IMR-90 (cell line): ENCODE data around the gene UNC13C. TPM values are rescaled to one million over a fixed set of nuclear protein-coding genes. Genes with fewer than 3 reads are reported as not detected.

Source experiments
- ATAC-seq: fragments of 200-7000 bp; cut with Tn5 transposase; 2 replicates; pipeline ENCODE4 v1.9.1; 2020; ENCODE audit warnings: low read depth, mild to moderate bottlenecking, moderate library complexity
- BruUV-seq: library from RNA; stranded (reverse); fragments of 400-500 nt; replicated peaks from 2 replicates; lab custom pipeline; 2021; lab: Mats Ljungman, UMichigan
- CTCF ChIA-PET: fragments of 300-600 bp; formaldehyde crosslinking; extraction: SDS; loops from one replicate; lab custom pipeline; 2021; ENCODE audit warnings: antibody characterized with exemption; lab: Yijun Ruan, JAX
- POLR2A ChIA-PET: fragments of 300-600 bp; sonication (Branson Sonifier 250); formaldehyde crosslinking; loops from one replicate; lab custom pipeline; 2022; ENCODE audit warnings: antibody characterized with exemption; ENCODE audit not compliant: unreplicated experiment; lab: Charles Lee
- DNase-seq: peaks from one replicate; pipeline ENCODE4 v3.0.0; 2013
- H2AFZ ChIP-seq: replicated peaks from 2 replicates; pipeline ENCODE3; 2013; ENCODE audit warnings: low read length, mild to moderate bottlenecking; ENCODE audit not compliant: poor library complexity
- H2AK5ac ChIP-seq: 2 replicates; pipeline ENCODE4 v1.6.1; 2013; ENCODE audit warnings: low read depth, low read length, inconsistent platforms
- H2AK9ac ChIP-seq: replicated peaks from 2 replicates; pipeline ENCODE3; 2013; ENCODE audit warnings: mild to moderate bottlenecking, low read depth, low read length, moderate library complexity; ENCODE audit not compliant: poor library complexity
- H2BK120ac ChIP-seq: 2 replicates; pipeline ENCODE4 v1.6.1; 2013; ENCODE audit warnings: low read depth, low read length, inconsistent platforms
- H2BK15ac ChIP-seq: 3 replicates; pipeline ENCODE4 v1.6.1; 2013; ENCODE audit warnings: low read depth, low read length, inconsistent platforms
- H2BK20ac ChIP-seq: 2 replicates; pipeline ENCODE4 v1.6.1; 2013; ENCODE audit warnings: low read depth, mild to moderate bottlenecking, inconsistent platforms, low read length, moderate library complexity
- H2BK5ac ChIP-seq: 2 replicates; pipeline ENCODE4 v1.6.1; 2013; ENCODE audit warnings: mild to moderate bottlenecking, low read depth, low read length, inconsistent platforms; ENCODE audit not compliant: poor library complexity, severe bottlenecking
- H3K14ac ChIP-seq: replicated peaks from 2 replicates; pipeline ENCODE4 v1.6.1; 2013; ENCODE audit warnings: low read depth, low read length, inconsistent platforms
- H3K18ac ChIP-seq: 2 replicates; pipeline ENCODE4 v1.6.1; 2013; ENCODE audit warnings: low read depth, low read length, control low read depth
- H3K23ac ChIP-seq: 2 replicates; pipeline ENCODE4 v1.6.1; 2013; ENCODE audit warnings: low read depth, low read length, inconsistent platforms
- H3K27ac ChIP-seq: 2 replicates; pipeline ENCODE4 v1.5.1; 2013; ENCODE audit warnings: mild to moderate bottlenecking, control low read depth, low read length; ENCODE audit not compliant: insufficient read depth
- H3K27me3 ChIP-seq: 2 replicates; pipeline ENCODE4 v1.6.1; 2013; ENCODE audit warnings: low read length; ENCODE audit not compliant: control insufficient read depth, insufficient read depth
- H3K36me3 ChIP-seq: 2 replicates; pipeline ENCODE4 v1.6.1; 2013; ENCODE audit warnings: low read length, mixed read lengths; ENCODE audit not compliant: control insufficient read depth, insufficient read depth
- H3K4ac ChIP-seq: 2 replicates; pipeline ENCODE4 v1.6.1; 2013; ENCODE audit warnings: low read depth, low read length, inconsistent platforms
- H3K4me1 ChIP-seq: 2 replicates; pipeline ENCODE4 v1.6.1; 2013; ENCODE audit warnings: low read length, mixed read lengths; ENCODE audit not compliant: control insufficient read depth, insufficient read depth
- H3K4me2 ChIP-seq: 2 replicates; pipeline ENCODE4 v1.6.1; 2013; ENCODE audit warnings: low read depth, mild to moderate bottlenecking, control low read depth, low read length, moderate library complexity
- H3K4me3 ChIP-seq: 2 replicates; pipeline ENCODE4 v1.5.1; 2013; ENCODE audit warnings: low read depth, mild to moderate bottlenecking, control low read depth, low read length, moderate library complexity; ENCODE audit not compliant: insufficient read depth
- H3K56ac ChIP-seq: 2 replicates; pipeline ENCODE4 v1.6.1; 2013; ENCODE audit warnings: low read length, inconsistent platforms; ENCODE audit not compliant: insufficient read depth; ENCODE audit errors: extremely low read depth
- H3K79me1 ChIP-seq, 2 experiments: 2 replicates each; pipeline ENCODE4 v1.6.1; 2013; ENCODE audit warnings: low read length in 2 of 2, inconsistent platforms in 1 of 2, low read depth in 1 of 2
- H3K9ac ChIP-seq: 2 replicates; pipeline ENCODE4 v1.6.1; 2013; ENCODE audit warnings: low read depth, low read length, control low read depth
- H3K9me1 ChIP-seq: 2 replicates; pipeline ENCODE4 v1.6.1; 2013; ENCODE audit warnings: low read length, inconsistent platforms; ENCODE audit not compliant: insufficient read depth
- H3K9me3 ChIP-seq: 2 replicates; pipeline ENCODE4 v1.6.1; 2013; ENCODE audit warnings: low read length; ENCODE audit not compliant: control insufficient read depth, insufficient read depth
- H4K20me1 ChIP-seq: 2 replicates; pipeline ENCODE4 v1.6.1; 2013; ENCODE audit warnings: low read length, inconsistent platforms; ENCODE audit not compliant: insufficient read depth
- H4K5ac ChIP-seq: 2 replicates; pipeline ENCODE4 v1.6.1; 2013; ENCODE audit warnings: mild to moderate bottlenecking, low read depth, low read length, control low read depth
- H4K8ac ChIP-seq, 2 experiments: 2 replicates each; pipeline ENCODE4 v1.6.1; 2013; ENCODE audit warnings: low read depth in 2 of 2, low read length in 2 of 2, control low read depth in 1 of 2, inconsistent platforms in 1 of 2
- H4K91ac ChIP-seq: 2 replicates; pipeline ENCODE4 v1.6.1; 2013; ENCODE audit warnings: low read depth, low read length, inconsistent platforms; ENCODE audit not compliant: insufficient read depth
- BHLHE40 ChIP-seq: fragments of 150-350 bp; IDR thresholded peaks from 2 replicates; pipeline ENCODE4 v1.6.1; 2016; ENCODE audit warnings: mild to moderate bottlenecking, low read depth, low read length
- CEBPB ChIP-seq: IDR thresholded peaks from 2 replicates; pipeline ENCODE4 v1.6.1; 2012; ENCODE audit warnings: low read depth, low read length, improper control_type of control experiment
- CHD1 ChIP-seq: IDR thresholded peaks from 2 replicates; pipeline ENCODE4 v1.6.1; 2012; ENCODE audit warnings: low read depth, low read length, improper control_type of control experiment
- CTCF ChIP-seq: conservative IDR thresholded peaks from 2 replicates; pipeline ENCODE4 v1.5.1; 2012; ENCODE audit warnings: mild to moderate bottlenecking, low read depth, low read length, improper control_type of control experiment
- ELK1 ChIP-seq: fragments of 150-350 bp; IDR thresholded peaks from 2 replicates; pipeline ENCODE4 v1.6.1; 2016; ENCODE audit warnings: low read depth, mild to moderate bottlenecking, low read length, moderate library complexity, borderline replicate concordance
- FOS ChIP-seq: fragments of 150-350 bp; IDR thresholded peaks from 2 replicates; pipeline ENCODE4 v1.6.1; 2016; ENCODE audit warnings: low read depth, low read length
- MAFK ChIP-seq: IDR thresholded peaks from 2 replicates; pipeline ENCODE4 v1.6.1; 2012; ENCODE audit warnings: low read depth, low read length, improper control_type of control experiment
- MAZ ChIP-seq: IDR thresholded peaks from 2 replicates; pipeline ENCODE4 v1.6.1; 2012; ENCODE audit warnings: low read depth, mild to moderate bottlenecking, low read length, improper control_type of control experiment, moderate library complexity, borderline replicate concordance
- MXI1 ChIP-seq: IDR thresholded peaks from 2 replicates; pipeline ENCODE4 v1.6.1; 2012; ENCODE audit warnings: low read depth, mild to moderate bottlenecking, low read length, moderate library complexity, borderline replicate concordance
- NFE2L2 ChIP-seq: fragments of 150-350 bp; IDR thresholded peaks from 2 replicates; pipeline ENCODE4 v1.6.1; 2016; ENCODE audit warnings: low read depth, mild to moderate bottlenecking, low read length
- POLR2A ChIP-seq: IDR thresholded peaks from 2 replicates; pipeline ENCODE4 v1.6.1; 2012; ENCODE audit warnings: mild to moderate bottlenecking, low read depth, low read length
- RAD21 ChIP-seq: IDR thresholded peaks from 2 replicates; pipeline ENCODE4 v1.6.1; 2012; ENCODE audit warnings: low read length, improper control_type of control experiment
- RCOR1 ChIP-seq: IDR thresholded peaks from 2 replicates; pipeline ENCODE4 v1.6.1; 2012; ENCODE audit warnings: mild to moderate bottlenecking, low read length, improper control_type of control experiment; ENCODE audit not compliant: insufficient replicate concordance
- RFX5 ChIP-seq: IDR thresholded peaks from 2 replicates; pipeline ENCODE4 v1.8.0; 2012; ENCODE audit warnings: low read depth, mild to moderate bottlenecking, low read length, moderate library complexity
- SMC3 ChIP-seq: fragments of 150-350 bp; IDR thresholded peaks from 2 replicates; pipeline ENCODE4 v1.6.1; 2016; ENCODE audit warnings: low read depth, mild to moderate bottlenecking, antibody characterized with exemption, low read length, moderate library complexity
- WGBS, 2 experiments: methylation state at CpG; one replicate each; pipeline versions ENCODE4 v1.1.5 to v1.1.7; 2013; ENCODE audit warnings: missing lambda C conversion rate in 2 of 2; ENCODE audit not compliant: insufficient read length in 1 of 2; ENCODE audit errors: extremely low coverage in 2 of 2; 5-methylcytosine and 5-hydroxymethylcytosine counted together
- dilution Hi-C: fragments of 300-500 bp; cut with HindIII; formaldehyde crosslinking; loops from one replicate; pipeline ENCODE4 v1.14.3; 2018; ENCODE audit warnings: low sequenced_read_pairs; ENCODE audit not compliant: unreplicated experiment
- in situ Hi-C: fragments of 300-500 bp; cut with MboI; formaldehyde crosslinking; loops from 3 replicates; pipeline ENCODE4 v1.14.3; 2019; ENCODE audit warnings: low sequenced_read_pairs, inconsistent platforms, mixed read lengths
- intact Hi-C: fragments of 100-400 bp; cut with micrococcal nuclease; formaldehyde crosslinking; loops from 2 replicates; pipeline ENCODE4 v1.10.0; 2022
- polyA plus RNA-seq, 3 experiments: library from polyadenylated mRNA; depleted of rRNA; stranded (reverse); fragments of >200 nt; gene quantifications; 2 replicates each; pipeline ENCODE4 v1.2.3, GENCODE V29; 2012; ENCODE audit warnings: low replicate concordance in 1 of 3
- total RNA-seq: library from RNA; depleted of rRNA; stranded (reverse); fragments of >200 nt; gene quantifications from 2 replicates; pipeline ENCODE4 v1.2.3, GENCODE V29; 2012
- TF ChIP-seq, protein P1 (sequence below): fragments of 150-350 bp; IDR thresholded peaks from 2 replicates; pipeline ENCODE4 v1.6.1; 2017; ENCODE audit warnings: mild to moderate bottlenecking, antibody characterized with exemption, low read length, low read depth

UNC13C gene
- total and polyA plus RNA-seq, 2 of the 4 experiments (the other 2 are of a cell fraction), result not detected

GRCh38 chr15:53980021-53980420 is 1.8 kb downstream of the UNC13C start:
- H4K8ac ChIP-seq, result no peak overlapping the region
- H3K23ac ChIP-seq, result no peak overlapping the region
- no peak overlapping the region for H3K14ac ChIP-seq
- no peak overlapping the region for H4K5ac ChIP-seq
- H3K9me1 ChIP-seq, result no peaks in the 10 kb centered on the region
- no peak overlapping the region for H3K4ac ChIP-seq
- no peak overlapping the region for H3K4me2 ChIP-seq
- WGBS, 2 experiments, result no CpG with 5 or more reads among the region's 2 CpGs
- no peaks in the 10 kb centered on the region for H3K27me3 ChIP-seq
- no peaks in the 10 kb centered on the region for H3K4me1 ChIP-seq
- no peak overlapping the region for H4K91ac ChIP-seq
- POLR2A ChIA-PET, result no interaction called here
- no peak for DNase-seq
- H3K9ac ChIP-seq, result no peak overlapping the region
- no peak for ATAC-seq
- no peak overlapping the region for H2BK20ac ChIP-seq
- no peak overlapping the region for H3K18ac ChIP-seq
- BruUV-seq, result no TSS peak
- intact Hi-C loops, result no loop called here
- H2AFZ ChIP-seq, result no peak overlapping the region
- CTCF ChIA-PET, result interaction anchor here (0.6 kb wide), 1 partner anchor 10 kb away, joined by 3 read pairs; no protein-coding TSS in a partner anchor
- H3K56ac ChIP-seq, result no peak overlapping the region
- dilution Hi-C loops, result no loop called here
- no peak overlapping the region for H2BK5ac ChIP-seq
- TF ChIP-seq NFE2L2, result no peak
- no peak for TF ChIP-seq MXI1
- no peak for TF ChIP-seq MAZ
- TF ChIP-seq MAFK, result no peak
- no peak for TF ChIP-seq FOS
- TF ChIP-seq, protein P1, sequence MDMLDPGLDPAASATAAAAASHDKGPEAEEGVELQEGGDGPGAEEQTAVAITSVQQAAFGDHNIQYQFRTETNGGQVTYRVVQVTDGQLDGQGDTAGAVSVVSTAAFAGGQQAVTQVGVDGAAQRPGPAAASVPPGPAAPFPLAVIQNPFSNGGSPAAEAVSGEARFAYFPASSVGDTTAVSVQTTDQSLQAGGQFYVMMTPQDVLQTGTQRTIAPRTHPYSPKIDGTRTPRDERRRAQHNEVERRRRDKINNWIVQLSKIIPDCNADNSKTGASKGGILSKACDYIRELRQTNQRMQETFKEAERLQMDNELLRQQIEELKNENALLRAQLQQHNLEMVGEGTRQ, result no peak
- TF ChIP-seq CHD1, result no peak
- no peak for TF ChIP-seq CTCF
- TF ChIP-seq POLR2A, result no peak
- TF ChIP-seq ELK1, result no peak
- no peak for TF ChIP-seq CEBPB
- no peak for TF ChIP-seq RCOR1
- TF ChIP-seq SMC3, result no peak
- no peak for TF ChIP-seq RFX5
- TF ChIP-seq RAD21, result no peak
- no peak for TF ChIP-seq BHLHE40
- no peaks in the 10 kb centered on the region for H3K36me3 ChIP-seq
- in situ Hi-C loops, result no loop called here
- no peak overlapping the region for H2BK15ac ChIP-seq
- H3K4me3 ChIP-seq, result no peak overlapping the region
- no peaks in the 10 kb centered on the region; the same call in 1 of the 2 replicates for H3K9me3 ChIP-seq
- no peak overlapping the region for H3K27ac ChIP-seq
- no peak overlapping the region for H2AK9ac ChIP-seq
- no peak overlapping the region for H2AK5ac ChIP-seq
- no peaks in the 10 kb centered on the region for H3K79me1 ChIP-seq
- H4K20me1 ChIP-seq, result no peaks in the 10 kb centered on the region
- H2BK120ac ChIP-seq, result no peak overlapping the region
